Measurements from ENCODE around the gene ABI1. TPM values are rescaled to one million over a fixed set of nuclear protein-coding genes. Genes with fewer than 3 reads are reported as not detected.
A peak's percentile ranks its signal among the peaks of the same experiment; 100 is the strongest.
"Not testable (repeated sequence)": the region's sequence is repeated elsewhere in the genome, so short reads cannot be mapped to it uniquely, and the experiment has no call there.

The ABI1 gene
- total RNA-seq, 1 experiment from 2014 or later, result 25.2 TPM

DNA sequence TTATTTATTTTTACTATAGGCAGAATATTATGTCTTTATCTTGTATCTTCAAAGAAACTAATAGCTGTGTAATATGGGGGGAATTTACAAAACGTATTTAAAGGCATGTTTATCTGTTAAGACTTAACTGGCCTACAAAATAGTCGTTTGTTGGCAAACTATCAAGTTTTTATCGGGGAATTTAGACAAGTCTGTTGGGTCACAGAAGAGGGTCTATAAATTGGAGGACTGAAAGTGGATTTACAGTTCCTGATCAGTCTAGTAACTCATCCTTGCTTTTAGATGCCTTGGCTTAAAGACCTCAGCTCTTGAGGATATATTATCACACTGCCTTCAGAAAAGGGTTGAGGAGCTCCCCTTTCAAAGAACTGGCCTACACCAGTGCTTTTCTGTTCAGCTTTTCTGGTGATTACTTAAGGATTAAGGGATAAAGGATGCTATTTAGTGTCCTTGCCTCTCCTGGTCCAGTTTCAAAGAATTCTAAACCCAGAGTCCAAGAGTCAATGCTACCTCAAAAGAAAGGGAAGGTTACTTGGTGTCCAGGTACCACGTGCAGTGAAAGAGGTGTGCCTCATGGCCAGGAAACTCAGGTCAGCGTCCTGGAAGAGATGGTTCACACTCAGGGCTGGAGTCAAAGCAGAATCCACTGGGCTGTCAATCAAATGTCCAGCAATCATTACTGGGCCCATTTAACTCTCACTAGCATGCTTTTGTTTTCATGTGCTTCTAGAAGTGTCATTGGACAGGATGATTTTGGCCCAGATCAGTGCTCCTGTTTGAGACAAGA lies 42.9 kb upstream of the ABI1 start:
- Histone ChIP-seq H3K27ac (ENCODE audit: low read length) (no peak overlapping the region), H2AFZ (ENCODE audit: low read length) (no peak overlapping the region), H3K4me2 (ENCODE audit: low read length) (no peak overlapping the region), H3K9ac (ENCODE audit: low read length) (no peak overlapping the region), H3K9me2 (replicated peaks; ENCODE audit: low read length) (no peaks in the 10 kb centered on the region), H3K79me2 (ENCODE audit: low read length) (no peaks in the 10 kb centered on the region), H3F3A (ENCODE audit: low read length, unreplicated experiment) (no peaks in the 10 kb centered on the region), H3K9me3 (ENCODE audit: low read length) (no peaks in the 10 kb centered on the region), H3K4me1 (ENCODE audit: insufficient read depth, low read length) (no peaks in the 10 kb centered on the region), H3K36me3 (ENCODE audit: low read depth, low read length) (no peaks in the 10 kb centered on the region), H3K27me3 (ENCODE audit: low read length) (no peaks in the 10 kb centered on the region), H4K20me1 (ENCODE audit: low read length) (no peaks in the 10 kb centered on the region), H3K4me3 (ENCODE audit: low read length) (no peak overlapping the region)
- no peak for DNase-seq
- intact Hi-C loops (cut with micrococcal nuclease), result no loop called here
- no peak for TF ChIP-seq CTCF (conservative IDR thresholded peaks at IDR 0.05; ENCODE audit: low read depth, low read length)
- TF ChIP-seq EZH2 (IDR thresholded peaks at IDR 0.05; ENCODE audit: low read length, unreplicated experiment), result no peak
- no peak for TF ChIP-seq EZH2phosphoT487 (IDR thresholded peaks at IDR 0.05; ENCODE audit: borderline replicate concordance, low read length)
- ChIA-PET CTCF (no interaction called here), POLR2A (ENCODE audit: unreplicated experiment) (no interaction called here)
- no peak for ATAC-seq
- BruUV-seq (replicated peaks), result no TSS peak

- H3K4me1 ChIP-seq (ENCODE audit: insufficient read depth, low read length); H3K27ac ChIP-seq (ENCODE audit: low read length); H3K27me3 ChIP-seq (ENCODE audit: low read length); H3F3A ChIP-seq (ENCODE audit: low read length, unreplicated experiment); ATAC-seq; H3K9ac ChIP-seq (ENCODE audit: low read length); H3K4me2 ChIP-seq (ENCODE audit: low read length); POLR2A ChIA-PET (ENCODE audit: unreplicated experiment); DNase-seq; H3K36me3 ChIP-seq (ENCODE audit: low read depth, low read length); CTCF ChIA-PET; H3K4me3 ChIP-seq (ENCODE audit: low read length); H3K79me2 ChIP-seq (ENCODE audit: low read length); intact Hi-C loops (cut with micrococcal nuclease); BruUV-seq (replicated peaks); H3K9me3 ChIP-seq (ENCODE audit: low read length); H2AFZ ChIP-seq (ENCODE audit: low read length); H3K9me2 ChIP-seq (replicated peaks; ENCODE audit: low read length); H4K20me1 ChIP-seq (ENCODE audit: low read length): not testable (repeated sequence)
Measured at GRCh38 chr10:26892306-26892923, 31.7 kb upstream of the ABI1 start.

DNA sequence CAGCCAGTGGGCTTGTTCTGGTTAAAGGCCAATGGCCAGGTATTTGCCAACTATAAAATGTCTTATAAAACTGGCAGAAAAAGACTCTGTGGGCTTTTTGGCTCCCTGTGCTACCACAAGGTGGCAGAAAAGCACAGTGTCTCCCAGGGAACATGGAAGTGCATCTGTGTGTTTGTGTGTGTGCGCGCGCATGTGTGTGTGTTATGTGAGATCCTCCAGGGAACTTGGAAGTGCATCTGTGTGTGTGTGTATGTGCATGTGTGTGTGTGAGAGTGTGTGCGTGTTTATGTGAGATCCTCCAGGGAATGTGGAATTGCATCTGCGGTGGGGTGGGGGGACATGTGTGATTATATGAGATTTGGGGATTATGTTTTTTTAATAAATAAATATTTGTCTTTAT lies 30.2 kb upstream of the ABI1 start:
- POLR2A ChIA-PET (ENCODE audit: unreplicated experiment), result no interaction called here
- BruUV-seq (replicated peaks), result no TSS peak

More for the DNA sequence above, 30.2 kb upstream of the ABI1 start:
- no peaks in the 10 kb centered on the region for H4K20me1 ChIP-seq (ENCODE audit: low read length)
- H3K9ac ChIP-seq (ENCODE audit: low read length), result no peak overlapping the region
- no peak overlapping the region for H2AFZ ChIP-seq (ENCODE audit: low read length)
- H3K4me3 ChIP-seq (ENCODE audit: low read length), result no peak overlapping the region
- no peak overlapping the region for H3K27ac ChIP-seq (ENCODE audit: low read length)
- intact Hi-C loops (cut with micrococcal nuclease), result loop anchor here (2.0 kb wide), 1 partner anchor 132 kb away; no protein-coding TSS in a partner anchor
- H3K36me3 ChIP-seq (ENCODE audit: low read depth, low read length), result no peaks in the 10 kb centered on the region
- no peaks in the 10 kb centered on the region for H3K9me3 ChIP-seq (ENCODE audit: low read length)
- TF ChIP-seq CTCF (conservative IDR thresholded peaks at IDR 0.05; ENCODE audit: low read depth, low read length) (peak; percentile 71), EZH2phosphoT487 (IDR thresholded peaks at IDR 0.05; ENCODE audit: borderline replicate concordance, low read length) (no peak)
- CTCF ChIA-PET, result no interaction called here
- no peaks in the 10 kb centered on the region for H3K79me2 ChIP-seq (ENCODE audit: low read length)
- no peaks in the 10 kb centered on the region for H3K27me3 ChIP-seq (ENCODE audit: low read length)
- no peaks in the 10 kb centered on the region for H3K4me1 ChIP-seq (ENCODE audit: insufficient read depth, low read length)
- no peak overlapping the region for H3K4me2 ChIP-seq (ENCODE audit: low read length)
- no peaks in the 10 kb centered on the region for H3F3A ChIP-seq (ENCODE audit: low read length, unreplicated experiment)
- peak; percentile 75 for ATAC-seq
- DNase-seq, result peak; percentile 82
- H3K9me2 ChIP-seq (replicated peaks; ENCODE audit: low read length), result no peaks in the 10 kb centered on the region

Measured in PC-3 (cell line).